ENCODE data around the gene DEFB123.
A peak's percentile ranks its signal among the peaks of the same experiment; 100 is the strongest.

The DEFB123 gene

DNA sequence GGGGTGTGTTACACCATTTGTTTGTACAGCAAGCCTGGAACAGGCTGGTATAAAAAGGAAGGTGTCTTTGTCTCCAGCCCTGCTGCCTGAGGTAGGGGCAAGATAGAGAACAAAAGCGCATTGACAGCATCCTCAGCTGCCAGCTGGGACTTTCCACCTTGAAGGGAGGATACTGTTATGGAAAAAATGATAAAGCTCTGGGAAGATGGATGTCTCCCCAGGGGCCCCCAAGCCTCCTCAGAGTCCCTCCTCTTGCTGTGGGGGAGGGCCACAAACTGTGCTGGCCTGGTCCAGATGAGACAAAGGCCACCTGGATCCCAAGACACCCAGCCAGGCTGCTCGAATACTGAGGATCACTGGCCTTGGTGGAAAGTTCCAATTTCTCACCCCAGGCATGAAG lies 47.7 kb downstream of the DEFB123 start:
- TF ChIP-seq, protein P1, sequence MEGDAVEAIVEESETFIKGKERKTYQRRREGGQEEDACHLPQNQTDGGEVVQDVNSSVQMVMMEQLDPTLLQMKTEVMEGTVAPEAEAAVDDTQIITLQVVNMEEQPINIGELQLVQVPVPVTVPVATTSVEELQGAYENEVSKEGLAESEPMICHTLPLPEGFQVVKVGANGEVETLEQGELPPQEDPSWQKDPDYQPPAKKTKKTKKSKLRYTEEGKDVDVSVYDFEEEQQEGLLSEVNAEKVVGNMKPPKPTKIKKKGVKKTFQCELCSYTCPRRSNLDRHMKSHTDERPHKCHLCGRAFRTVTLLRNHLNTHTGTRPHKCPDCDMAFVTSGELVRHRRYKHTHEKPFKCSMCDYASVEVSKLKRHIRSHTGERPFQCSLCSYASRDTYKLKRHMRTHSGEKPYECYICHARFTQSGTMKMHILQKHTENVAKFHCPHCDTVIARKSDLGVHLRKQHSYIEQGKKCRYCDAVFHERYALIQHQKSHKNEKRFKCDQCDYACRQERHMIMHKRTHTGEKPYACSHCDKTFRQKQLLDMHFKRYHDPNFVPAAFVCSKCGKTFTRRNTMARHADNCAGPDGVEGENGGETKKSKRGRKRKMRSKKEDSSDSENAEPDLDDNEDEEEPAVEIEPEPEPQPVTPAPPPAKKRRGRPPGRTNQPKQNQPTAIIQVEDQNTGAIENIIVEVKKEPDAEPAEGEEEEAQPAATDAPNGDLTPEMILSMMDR (IDR thresholded peaks at IDR 0.05; ENCODE audit: low read depth, low read length, missing control alignments), result no peak
- no peak overlapping the region for H3K4me3 ChIP-seq (ENCODE audit: low read depth, low read length)
- no peak for DNase-seq (ENCODE audit: low read depth)

DNA sequence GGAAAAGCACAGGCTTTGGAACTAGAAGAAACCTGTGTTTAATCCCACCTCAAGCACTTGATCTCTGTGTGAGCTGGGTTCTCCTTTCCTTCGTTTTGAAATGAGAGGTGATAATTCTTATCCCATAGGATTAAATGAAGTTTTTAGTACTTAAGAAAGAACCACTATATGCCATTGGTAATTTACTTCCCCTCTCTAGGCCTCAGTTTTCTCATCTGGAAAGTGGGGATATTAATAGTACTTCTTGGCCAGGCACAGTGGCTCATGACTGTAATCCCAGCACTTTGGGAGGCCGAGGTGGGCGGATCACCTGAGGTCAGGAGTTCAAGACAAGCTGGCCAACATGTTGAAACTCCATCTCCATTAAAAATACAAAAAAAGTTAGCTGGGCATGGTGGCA lies 48.7 kb downstream of the DEFB123 start:
- H3K4me3 ChIP-seq (ENCODE audit: low read depth, low read length), result no peak overlapping the region
- TF ChIP-seq, protein P1 (IDR thresholded peaks at IDR 0.05; ENCODE audit: low read depth, low read length, missing control alignments), result no peak
- no peak for DNase-seq (ENCODE audit: low read depth)

DNA sequence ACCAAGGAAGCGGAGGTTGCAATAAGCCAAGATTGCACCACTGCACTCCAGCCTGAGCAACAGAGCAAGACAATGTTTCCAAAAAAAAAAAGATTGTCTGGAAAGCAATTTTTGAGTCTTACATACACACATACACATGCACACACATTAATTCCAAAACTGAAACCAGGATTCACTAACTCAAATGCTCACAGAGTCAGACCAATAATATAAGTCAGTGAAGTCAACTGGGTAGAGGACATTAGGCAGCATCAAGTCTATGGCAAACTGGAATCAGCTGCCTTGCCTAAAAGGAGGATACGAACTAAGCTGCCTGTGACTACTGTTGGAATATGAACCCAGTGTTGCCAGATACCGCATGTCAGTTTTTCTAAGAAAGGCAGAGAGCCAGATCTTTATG lies 50.3 kb downstream of the DEFB123 start:
- TF ChIP-seq, protein P1 (IDR thresholded peaks at IDR 0.05; ENCODE audit: low read depth, low read length, missing control alignments), result no peak
- no peak overlapping the region for H3K4me3 ChIP-seq (ENCODE audit: low read depth, low read length)
- no peak for DNase-seq (ENCODE audit: low read depth)

DNA sequence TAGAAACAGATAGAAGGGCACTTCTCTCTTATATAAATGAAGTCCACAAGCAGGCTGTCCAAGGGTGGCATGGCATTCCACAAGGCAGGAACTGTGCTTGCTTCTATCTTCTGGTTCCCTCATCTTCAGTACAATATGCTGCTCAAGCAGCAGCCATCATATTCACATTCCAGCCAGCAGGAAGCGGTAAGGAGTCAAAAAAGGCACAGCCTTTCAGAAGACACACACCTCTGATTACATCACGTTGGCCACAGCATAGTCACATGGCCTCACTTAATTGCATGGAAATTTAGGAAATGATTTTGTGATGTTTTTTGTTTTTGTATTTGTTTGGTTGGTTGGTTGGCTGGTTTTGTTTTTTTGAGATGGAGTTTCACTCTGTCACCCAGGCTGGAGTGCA lies 53.7 kb downstream of the DEFB123 start:
- H3K4me3 ChIP-seq (ENCODE audit: low read depth, low read length), result no peak overlapping the region
- no peak for DNase-seq (ENCODE audit: low read depth)

DNA sequence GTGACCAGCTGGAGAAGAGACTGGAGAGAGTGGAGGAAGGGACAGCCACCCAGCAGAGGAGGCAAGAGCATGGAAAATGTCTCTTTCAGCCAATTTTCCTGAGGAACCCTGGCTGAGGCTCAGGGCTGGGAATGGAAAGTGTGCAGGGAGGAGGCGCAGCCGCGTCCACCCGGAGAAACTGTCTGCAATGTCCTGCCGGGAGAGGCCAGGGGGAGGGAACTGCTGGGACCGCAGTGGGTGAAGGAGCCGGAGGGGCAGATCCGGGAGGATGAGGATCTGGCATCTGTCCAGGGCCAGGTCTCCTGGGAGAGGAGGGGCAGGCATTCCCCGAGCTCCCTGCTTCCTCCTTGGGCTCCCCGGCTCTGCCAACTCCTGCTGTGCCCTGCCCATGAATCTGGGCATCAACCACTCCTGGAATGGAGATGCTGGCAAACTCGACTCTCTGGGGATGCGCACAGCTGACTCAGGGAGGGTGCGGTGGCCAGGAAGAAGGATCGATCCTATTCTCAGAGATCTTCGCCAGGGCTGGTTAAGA lies 56.4 kb downstream of the DEFB123 start:
- TF ChIP-seq, protein P1 (IDR thresholded peaks at IDR 0.05; ENCODE audit: low read depth, low read length, missing control alignments), result no peak
- no peak overlapping the region for H3K4me3 ChIP-seq (ENCODE audit: low read depth, low read length)
- no peak for DNase-seq (ENCODE audit: low read depth)

More for the DNA sequence above, 53.7 kb downstream of the DEFB123 start:
- TF ChIP-seq, protein P1 (IDR thresholded peaks at IDR 0.05; ENCODE audit: low read depth, low read length, missing control alignments), result peak; percentile 38

DNA sequence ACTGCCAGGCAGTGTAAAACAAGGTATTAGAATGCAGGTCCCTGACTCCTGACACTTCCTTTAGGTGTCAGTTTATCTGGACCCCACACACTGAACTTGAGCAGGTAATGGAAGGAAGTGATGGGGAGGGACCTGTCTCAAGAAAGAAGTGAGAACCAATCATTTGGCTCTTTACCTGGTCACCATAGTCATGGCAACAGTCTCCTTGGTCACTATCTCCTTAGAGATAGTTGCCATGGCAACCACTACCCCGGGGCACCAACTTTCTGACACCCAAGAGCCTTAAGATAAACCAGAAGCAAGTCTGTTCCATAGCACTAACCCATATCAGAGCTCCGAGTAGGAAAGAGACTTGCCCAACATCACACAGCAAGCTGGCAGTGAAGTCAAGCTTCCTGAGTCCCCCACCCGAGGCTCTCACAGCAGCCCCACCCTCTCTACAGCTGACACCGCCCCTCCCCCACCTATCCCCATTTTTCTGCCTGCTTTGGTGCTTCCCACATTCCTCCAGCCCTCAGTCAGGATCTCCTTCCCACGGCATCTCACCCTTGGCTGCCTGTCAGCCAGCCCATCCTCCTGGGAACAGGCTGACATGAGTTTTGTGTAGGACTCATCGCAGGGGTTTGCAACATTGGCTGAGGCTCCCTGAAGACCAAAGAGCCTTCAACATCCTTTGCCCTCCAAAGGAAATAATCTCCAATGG lies 57.6 kb downstream of the DEFB123 start:
- DNase-seq (ENCODE audit: low read depth), result no peak
- H3K4me3 ChIP-seq (ENCODE audit: low read depth, low read length), result no peak overlapping the region
- TF ChIP-seq, protein P1 (IDR thresholded peaks at IDR 0.05; ENCODE audit: low read depth, low read length, missing control alignments), result no peak
